ENCODE data around the gene PRG2.

The PRG2 gene

DNA sequence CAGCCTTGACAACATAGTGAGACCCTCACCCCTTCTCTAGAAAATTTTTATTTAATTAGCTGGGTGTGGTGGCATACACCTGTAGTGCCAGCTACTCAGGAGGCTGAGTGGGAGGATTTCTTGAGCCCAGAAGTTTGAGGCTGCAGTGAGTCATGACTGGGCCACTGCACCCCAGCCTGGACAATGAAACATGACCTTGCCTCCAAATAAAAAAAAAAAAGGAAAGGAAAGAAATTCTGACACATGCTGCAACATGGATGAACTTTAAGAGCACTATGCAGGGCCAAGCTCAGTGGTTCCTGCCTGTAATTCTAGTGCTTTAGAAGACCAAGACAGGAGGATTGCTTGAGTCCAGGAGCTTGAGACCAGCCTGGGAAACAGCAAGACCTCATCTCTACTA is 27.7 kb upstream of the PRG2 start:
- Histone ChIP-seq H3K36me3 (ENCODE audit: control insufficient read depth, insufficient read depth, low read length) (peaks cover 69% of the 10 kb centered on the region), H3K27me3 (ENCODE audit: control insufficient read depth, insufficient read depth, low read length) (no peaks in the 10 kb centered on the region), H3K4me1 (ENCODE audit: control insufficient read depth, insufficient read depth, low read length) (no peaks in the 10 kb centered on the region), H3K9ac (ENCODE audit: low read depth, low read length) (no peak overlapping the region), H3K9me3 (ENCODE audit: control insufficient read depth, insufficient read depth, low read length) (no peaks in the 10 kb centered on the region), H3K27ac (ENCODE audit: low read depth, low read length) (no peak overlapping the region), H3K4me3 (ENCODE audit: low read depth, low read length) (no peak overlapping the region)

DNA sequence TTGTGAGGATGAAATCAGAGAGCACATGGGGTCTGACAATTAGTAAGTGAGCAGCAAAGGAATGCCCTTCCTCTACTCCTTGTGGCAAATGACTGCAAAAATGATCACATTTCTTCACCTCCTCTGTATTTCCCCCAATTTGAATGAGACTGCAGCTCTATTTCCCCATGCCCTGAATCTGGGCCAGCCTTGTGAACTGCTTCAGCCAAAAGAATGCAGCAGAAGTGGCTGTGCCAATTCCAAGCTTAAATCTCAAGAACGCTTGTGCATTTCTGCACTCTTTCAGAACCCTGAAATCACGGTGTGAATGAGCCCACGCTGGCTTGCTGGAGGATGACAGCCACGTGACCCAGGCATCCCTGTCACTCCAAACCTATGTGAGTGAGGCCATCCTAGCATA is 26.6 kb upstream of the PRG2 start:
- no peak overlapping the region for H3K27ac ChIP-seq (ENCODE audit: low read depth, low read length)
- H3K9me3 ChIP-seq (ENCODE audit: control insufficient read depth, insufficient read depth, low read length), result no peaks in the 10 kb centered on the region
- H3K27me3 ChIP-seq (ENCODE audit: control insufficient read depth, insufficient read depth, low read length), result no peaks in the 10 kb centered on the region
- no peak overlapping the region for H3K4me3 ChIP-seq (ENCODE audit: low read depth, low read length)
- no peaks in the 10 kb centered on the region for H3K4me1 ChIP-seq (ENCODE audit: control insufficient read depth, insufficient read depth, low read length)
- H3K36me3 ChIP-seq (ENCODE audit: control insufficient read depth, insufficient read depth, low read length), result peaks cover 69% of the 10 kb centered on the region
- no peak overlapping the region for H3K9ac ChIP-seq (ENCODE audit: low read depth, low read length)

DNA sequence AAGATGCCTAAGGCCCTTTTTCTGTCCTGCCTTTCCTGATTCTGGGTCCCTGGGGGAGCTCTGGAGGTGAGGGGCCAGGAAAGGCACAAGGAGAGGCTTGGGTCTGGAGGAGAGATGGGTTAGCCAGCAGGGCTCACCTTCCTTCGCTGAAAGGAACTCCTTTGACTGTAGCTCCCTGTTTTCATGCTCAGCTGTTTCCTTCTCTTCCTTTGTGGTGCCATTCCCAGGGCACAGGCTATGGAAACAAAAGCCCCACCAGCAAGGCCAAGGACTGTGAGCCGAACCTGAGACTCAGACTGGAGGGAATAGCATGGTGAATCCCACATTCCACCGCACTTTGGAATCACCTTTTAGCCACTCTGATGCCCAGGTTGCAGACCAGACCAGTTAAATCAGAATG is 26.0 kb upstream of the PRG2 start:
- Histone ChIP-seq H3K4me3 (ENCODE audit: low read depth, low read length) (no peak overlapping the region), H3K27me3 (ENCODE audit: control insufficient read depth, insufficient read depth, low read length) (no peaks in the 10 kb centered on the region), H3K9ac (ENCODE audit: low read depth, low read length) (no peak overlapping the region), H3K36me3 (ENCODE audit: control insufficient read depth, insufficient read depth, low read length) (peaks cover 72% of the 10 kb centered on the region), H3K4me1 (ENCODE audit: control insufficient read depth, insufficient read depth, low read length) (no peaks in the 10 kb centered on the region), H3K9me3 (ENCODE audit: control insufficient read depth, insufficient read depth, low read length) (no peaks in the 10 kb centered on the region), H3K27ac (ENCODE audit: low read depth, low read length) (no peak overlapping the region)

DNA sequence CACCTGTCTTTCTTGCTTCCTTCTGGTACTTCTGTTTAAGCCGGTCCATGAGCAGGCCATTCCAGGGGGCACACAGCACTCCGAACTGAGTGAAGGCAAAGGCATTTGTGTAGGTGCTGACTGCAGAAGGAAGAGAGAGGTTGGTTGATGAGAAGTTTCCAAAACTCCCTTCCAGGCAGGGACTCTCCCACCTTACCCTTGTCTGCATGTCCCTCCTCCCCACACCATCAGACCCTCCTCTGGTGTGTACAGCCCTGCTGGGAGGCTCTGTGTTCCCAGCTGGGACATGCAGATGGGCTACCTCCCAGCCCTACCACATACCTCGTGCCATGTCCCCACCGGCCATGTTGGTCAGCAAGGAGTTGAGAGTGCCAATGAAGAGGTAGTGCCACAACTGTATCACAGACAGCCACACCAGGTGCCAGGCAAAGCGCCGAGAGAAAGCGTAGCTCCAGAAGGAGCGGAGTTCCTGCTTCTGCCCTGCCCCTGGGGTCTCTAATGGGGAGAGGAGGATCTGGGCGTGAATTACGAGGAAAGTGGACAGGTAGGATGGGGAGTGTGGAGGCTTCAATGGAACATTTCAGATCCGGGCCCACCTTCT is 24.3 kb upstream of the PRG2 start:
- Histone ChIP-seq H3K4me3 (ENCODE audit: low read depth, low read length) (no peak overlapping the region), H3K27ac (ENCODE audit: low read depth, low read length) (no peak overlapping the region), H3K9ac (ENCODE audit: low read depth, low read length) (no peak overlapping the region), H3K27me3 (ENCODE audit: control insufficient read depth, insufficient read depth, low read length) (no peaks in the 10 kb centered on the region), H3K4me1 (ENCODE audit: control insufficient read depth, insufficient read depth, low read length) (no peaks in the 10 kb centered on the region), H3K36me3 (ENCODE audit: control insufficient read depth, insufficient read depth, low read length) (peaks cover 73% of the 10 kb centered on the region), H3K9me3 (ENCODE audit: control insufficient read depth, insufficient read depth, low read length) (no peaks in the 10 kb centered on the region)

DNA sequence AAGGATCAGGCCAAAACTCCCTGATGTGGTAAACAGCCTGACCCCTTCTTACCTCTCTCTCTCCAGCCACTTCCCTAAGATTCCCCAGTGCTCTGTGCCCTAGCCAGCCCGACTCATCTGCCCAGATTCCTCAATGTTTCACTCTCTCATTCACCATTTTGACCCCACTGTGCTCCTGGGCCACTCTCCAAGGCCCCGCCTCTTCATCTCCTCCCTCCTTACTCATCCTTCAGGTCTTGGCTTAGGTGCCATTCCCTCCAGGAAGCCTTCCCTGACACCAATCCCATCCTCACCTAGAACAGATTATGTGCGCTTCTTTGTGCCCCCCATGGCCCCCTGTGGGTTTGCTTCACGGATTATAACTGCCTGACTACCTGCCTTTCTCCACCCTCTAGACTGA is 23.2 kb upstream of the PRG2 start:
- Histone ChIP-seq H3K9ac (ENCODE audit: low read depth, low read length) (no peak overlapping the region), H3K4me3 (ENCODE audit: low read depth, low read length) (no peak overlapping the region), H3K27me3 (ENCODE audit: control insufficient read depth, insufficient read depth, low read length) (no peaks in the 10 kb centered on the region), H3K9me3 (ENCODE audit: control insufficient read depth, insufficient read depth, low read length) (no peaks in the 10 kb centered on the region), H3K4me1 (ENCODE audit: control insufficient read depth, insufficient read depth, low read length) (no peaks in the 10 kb centered on the region), H3K36me3 (ENCODE audit: control insufficient read depth, insufficient read depth, low read length) (peaks cover 83% of the 10 kb centered on the region), H3K27ac (ENCODE audit: low read depth, low read length) (no peak overlapping the region)

DNA sequence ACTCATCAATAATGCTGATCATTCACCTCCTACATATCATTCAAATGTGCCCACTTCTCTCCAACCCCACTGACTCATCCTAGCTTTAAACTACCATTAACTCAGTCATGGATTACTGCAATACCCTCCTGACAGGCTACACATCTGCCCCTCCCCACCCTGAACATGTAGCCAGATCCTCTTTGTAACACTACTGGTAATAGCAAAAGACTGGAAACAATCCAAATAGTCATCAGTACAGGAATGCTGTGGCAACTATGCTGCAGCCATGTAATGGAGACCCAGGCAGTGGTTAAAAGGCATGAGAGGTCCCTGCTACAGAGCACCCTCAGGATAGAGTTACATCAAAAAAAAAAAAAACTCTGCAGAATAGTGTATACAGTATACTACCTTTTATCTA is 19.8 kb upstream of the PRG2 start:
- no peaks in the 10 kb centered on the region for H3K9me3 ChIP-seq (ENCODE audit: control insufficient read depth, insufficient read depth, low read length)
- H3K4me3 ChIP-seq (ENCODE audit: low read depth, low read length), result no peak overlapping the region
- no peak overlapping the region for H3K27ac ChIP-seq (ENCODE audit: low read depth, low read length)
- peaks cover 69% of the 10 kb centered on the region for H3K36me3 ChIP-seq (ENCODE audit: control insufficient read depth, insufficient read depth, low read length)
- no peak overlapping the region for H3K9ac ChIP-seq (ENCODE audit: low read depth, low read length)
- H3K4me1 ChIP-seq (ENCODE audit: control insufficient read depth, insufficient read depth, low read length), result no peaks in the 10 kb centered on the region
- no peaks in the 10 kb centered on the region for H3K27me3 ChIP-seq (ENCODE audit: control insufficient read depth, insufficient read depth, low read length)

DNA sequence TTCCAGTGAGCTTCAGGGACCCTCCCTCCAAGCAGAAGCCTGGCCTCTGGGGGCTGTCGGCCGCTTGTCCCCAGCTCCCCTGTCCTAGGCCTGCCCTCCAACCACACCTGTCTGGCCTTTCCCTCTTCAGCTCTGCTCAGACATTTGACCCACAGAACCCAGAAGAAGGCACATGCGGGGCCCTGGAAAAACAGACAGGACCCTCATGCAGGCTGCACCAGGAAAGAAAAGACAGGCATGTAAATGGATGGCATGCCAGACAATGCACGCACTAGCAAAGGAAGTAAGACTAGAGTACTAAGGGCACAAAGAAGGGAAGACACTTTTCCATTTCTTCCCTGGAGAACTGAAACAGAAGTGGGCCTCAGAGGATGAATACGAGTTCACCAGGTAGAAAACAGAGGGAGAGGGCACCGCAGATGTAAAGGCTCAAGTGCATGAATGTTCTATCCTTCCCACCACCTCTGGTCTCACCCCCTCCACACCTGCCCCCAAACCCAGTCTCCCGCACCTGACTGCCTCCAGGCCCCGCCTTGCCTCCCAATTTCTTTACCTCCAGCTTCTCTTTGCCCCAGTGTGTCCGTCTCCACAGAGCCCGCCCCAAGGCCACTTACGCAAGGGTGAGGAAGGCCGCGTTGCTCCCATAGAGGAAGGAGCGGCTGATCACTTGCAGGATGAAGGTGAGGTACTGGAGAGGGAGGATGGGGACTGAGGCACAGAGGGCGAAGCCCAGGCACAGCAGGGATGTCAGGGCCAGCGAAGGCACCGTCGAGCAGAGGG is 19.1 kb upstream of the PRG2 start:
- no peaks in the 10 kb centered on the region for H3K4me1 ChIP-seq (ENCODE audit: control insufficient read depth, insufficient read depth, low read length)

DNA sequence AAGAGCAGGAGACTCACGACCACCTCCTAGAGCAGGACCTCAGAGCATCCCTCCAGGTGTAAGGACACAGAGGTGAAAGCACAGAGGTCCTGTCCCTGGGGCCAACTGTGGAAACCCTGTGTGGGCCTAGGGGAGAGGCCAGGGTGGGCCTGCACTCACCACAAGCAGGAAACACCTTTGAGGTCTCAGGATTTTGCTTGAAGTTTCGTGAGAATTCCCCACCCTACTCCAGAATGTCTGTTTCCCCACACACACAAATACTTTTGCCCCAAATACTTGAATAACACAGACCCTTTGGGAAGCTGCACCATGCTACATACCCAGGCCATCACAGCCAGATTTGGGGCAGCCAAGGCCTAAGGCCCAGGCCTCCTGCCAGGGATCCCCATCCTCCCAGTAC is 18.3 kb upstream of the PRG2 start:
- no peak overlapping the region for H3K27ac ChIP-seq (ENCODE audit: low read depth, low read length)
- no peak overlapping the region for H3K9ac ChIP-seq (ENCODE audit: low read depth, low read length)
- no peaks in the 10 kb centered on the region for H3K4me1 ChIP-seq (ENCODE audit: control insufficient read depth, insufficient read depth, low read length)
- no peaks in the 10 kb centered on the region for H3K9me3 ChIP-seq (ENCODE audit: control insufficient read depth, insufficient read depth, low read length)
- no peak overlapping the region for H3K4me3 ChIP-seq (ENCODE audit: low read depth, low read length)
- H3K36me3 ChIP-seq (ENCODE audit: control insufficient read depth, insufficient read depth, low read length), result peaks cover 54% of the 10 kb centered on the region
- no peaks in the 10 kb centered on the region for H3K27me3 ChIP-seq (ENCODE audit: control insufficient read depth, insufficient read depth, low read length)

More for the DNA sequence above, 19.1 kb upstream of the PRG2 start:
- Histone ChIP-seq H3K4me3 (ENCODE audit: low read depth, low read length) (no peak overlapping the region), H3K9me3 (ENCODE audit: control insufficient read depth, insufficient read depth, low read length) (no peaks in the 10 kb centered on the region), H3K27me3 (ENCODE audit: control insufficient read depth, insufficient read depth, low read length) (no peaks in the 10 kb centered on the region), H3K36me3 (ENCODE audit: control insufficient read depth, insufficient read depth, low read length) (peaks cover 62% of the 10 kb centered on the region), H3K27ac (ENCODE audit: low read depth, low read length) (no peak overlapping the region), H3K9ac (ENCODE audit: low read depth, low read length) (no peak overlapping the region)

DNA sequence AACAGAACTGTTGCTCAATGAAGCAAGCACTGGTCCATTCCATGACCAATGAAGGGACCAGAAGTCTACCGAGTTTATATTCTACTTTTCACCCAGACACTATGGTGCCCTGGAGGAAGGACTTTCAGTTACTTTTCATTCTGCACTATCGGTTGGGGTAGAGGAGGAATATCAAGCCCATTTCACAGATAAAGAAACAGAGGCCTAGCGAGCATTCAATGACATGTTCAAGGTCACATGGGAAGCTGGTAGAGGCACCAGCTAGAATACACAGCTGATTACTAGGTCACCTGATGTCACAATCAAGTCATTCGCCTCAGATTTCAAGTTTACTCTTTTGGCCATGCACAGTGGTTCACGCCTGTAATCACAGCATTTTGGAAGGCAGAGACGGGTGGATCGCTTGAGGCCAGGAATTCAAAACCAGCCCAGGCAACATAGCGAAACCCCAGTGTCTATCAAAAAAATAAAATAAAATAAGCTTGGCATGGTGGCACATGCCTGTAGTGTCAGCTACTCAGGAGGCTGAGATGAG is 17.6 kb upstream of the PRG2 start:
- Histone ChIP-seq H3K27ac (ENCODE audit: low read depth, low read length) (no peak overlapping the region), H3K27me3 (ENCODE audit: control insufficient read depth, insufficient read depth, low read length) (no peaks in the 10 kb centered on the region), H3K36me3 (ENCODE audit: control insufficient read depth, insufficient read depth, low read length) (peaks cover 46% of the 10 kb centered on the region), H3K4me1 (ENCODE audit: control insufficient read depth, insufficient read depth, low read length) (no peaks in the 10 kb centered on the region), H3K9me3 (ENCODE audit: control insufficient read depth, insufficient read depth, low read length) (no peaks in the 10 kb centered on the region), H3K9ac (ENCODE audit: low read depth, low read length) (no peak overlapping the region), H3K4me3 (ENCODE audit: low read depth, low read length) (no peak overlapping the region)

DNA sequence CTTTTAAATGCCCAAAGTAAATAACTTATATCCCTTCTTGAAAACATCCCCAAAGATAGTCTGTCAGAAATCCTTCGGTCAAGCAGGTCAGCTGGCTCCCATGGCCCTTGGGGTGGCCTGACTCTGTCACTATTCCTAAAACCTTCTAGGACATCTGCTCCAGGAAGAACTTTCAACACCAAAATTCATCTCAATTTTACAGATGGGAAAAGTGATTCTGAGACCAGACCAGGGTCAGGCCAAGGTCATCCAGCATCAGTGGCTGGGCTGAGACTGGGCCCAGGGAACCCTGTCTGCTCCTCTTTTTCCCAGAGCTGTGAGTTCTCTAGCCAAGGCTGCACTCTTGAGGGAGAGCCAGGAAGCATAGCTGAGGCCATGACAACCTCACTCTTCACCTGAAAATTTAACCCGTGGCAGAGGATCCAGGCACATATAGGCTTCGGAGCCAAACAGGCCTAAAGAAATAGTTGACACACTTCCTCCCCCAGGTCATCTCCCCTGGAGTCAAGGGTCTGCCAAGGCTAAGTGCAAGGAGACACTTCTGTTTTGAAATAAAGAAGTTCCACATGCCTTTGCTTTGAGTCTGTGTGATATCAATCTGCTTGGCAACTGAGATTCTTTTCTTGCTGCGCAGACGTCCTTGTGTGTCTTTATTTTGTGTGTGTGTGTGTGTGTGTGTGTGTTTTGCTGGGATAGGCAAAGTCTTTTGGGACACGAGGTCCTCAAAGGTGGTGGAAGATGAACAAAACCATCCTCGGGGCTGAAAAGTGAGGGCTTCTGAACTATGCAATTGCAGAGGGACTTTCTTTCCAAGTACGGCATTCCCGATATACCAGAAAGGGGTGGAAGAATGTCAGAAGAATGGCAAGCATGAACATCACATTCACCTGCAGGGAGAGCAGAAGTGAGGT is 16.8 kb upstream of the PRG2 start:
- Histone ChIP-seq H3K27ac (ENCODE audit: low read depth, low read length) (no peak overlapping the region), H3K4me1 (ENCODE audit: control insufficient read depth, insufficient read depth, low read length) (no peaks in the 10 kb centered on the region), H3K4me3 (ENCODE audit: low read depth, low read length) (no peak overlapping the region)

More for the DNA sequence above, 16.8 kb upstream of the PRG2 start:
- no peaks in the 10 kb centered on the region for H3K9me3 ChIP-seq (ENCODE audit: control insufficient read depth, insufficient read depth, low read length)
- H3K9ac ChIP-seq (ENCODE audit: low read depth, low read length), result no peak overlapping the region
- H3K27me3 ChIP-seq (ENCODE audit: control insufficient read depth, insufficient read depth, low read length), result no peaks in the 10 kb centered on the region
- peaks cover 45% of the 10 kb centered on the region for H3K36me3 ChIP-seq (ENCODE audit: control insufficient read depth, insufficient read depth, low read length)

Data from HUES48 (cell line).